H9 (cell line): ENCODE measurements around the gene RNF215. TPM values are rescaled to one million over a fixed set of nuclear protein-coding genes. Genes with fewer than 3 reads are reported as not detected.

ENCODE experiments used
- DNase-seq: peaks from one replicate; pipeline ENCODE4 v3.0.0-alpha.2; 2017
- H2AFZ ChIP-seq: one replicate; pipeline ENCODE4 v1.6.1; 2013; ENCODE audit warnings: mild to moderate bottlenecking, low read length, control low read depth, moderate library complexity
- H2AK5ac ChIP-seq: 2 replicates; pipeline ENCODE4 v1.6.1; 2013; ENCODE audit warnings: low read length, control low read depth, mixed read lengths; ENCODE audit not compliant: insufficient read length
- H2BK120ac ChIP-seq: one replicate; pipeline ENCODE4 v1.6.1; 2013; ENCODE audit warnings: low read depth, mild to moderate bottlenecking, low read length, control low read depth, inconsistent platforms; ENCODE audit not compliant: poor library complexity, severe bottlenecking
- H2BK12ac ChIP-seq: 2 replicates; pipeline ENCODE4 v1.6.1; 2013; ENCODE audit warnings: low read length, control low read depth, mixed read lengths, low read depth; ENCODE audit not compliant: insufficient read length
- H2BK15ac ChIP-seq: 2 replicates; pipeline ENCODE4 v1.6.1; 2013; ENCODE audit warnings: low read depth, low read length, control low read depth
- H2BK20ac ChIP-seq: one replicate; pipeline ENCODE4 v1.6.1; 2013; ENCODE audit warnings: low read depth, mild to moderate bottlenecking, low read length, control low read depth, inconsistent platforms; ENCODE audit not compliant: poor library complexity, severe bottlenecking
- H2BK5ac ChIP-seq: 2 replicates; pipeline ENCODE4 v1.6.1; 2013; ENCODE audit warnings: low read length, control low read depth, mixed read lengths; ENCODE audit not compliant: insufficient read length
- H3K14ac ChIP-seq: 2 replicates; pipeline ENCODE4 v1.6.1; 2013; ENCODE audit warnings: low read length, control low read depth; ENCODE audit not compliant: insufficient read depth
- H3K18ac ChIP-seq: 2 replicates; pipeline ENCODE4 v1.6.1; 2013; ENCODE audit warnings: low read depth, mild to moderate bottlenecking, mixed read lengths, low read length, control low read depth; ENCODE audit not compliant: insufficient read length
- H3K23ac ChIP-seq: 2 replicates; pipeline ENCODE4 v1.6.1; 2013; ENCODE audit warnings: low read length, control low read depth, mixed read lengths, low read depth; ENCODE audit not compliant: insufficient read length
- H3K23me2 ChIP-seq: 2 replicates; pipeline ENCODE4 v1.6.1; 2013; ENCODE audit warnings: low read depth, mild to moderate bottlenecking, mixed read lengths, low read length, control low read depth; ENCODE audit not compliant: insufficient read length, poor library complexity, severe bottlenecking
- H3K27ac ChIP-seq: 2 replicates; pipeline ENCODE4 v1.5.1; 2013; ENCODE audit warnings: low read length, control low read depth, mixed read lengths, low read depth; ENCODE audit not compliant: insufficient read length
- H3K27me3 ChIP-seq: 2 replicates; pipeline ENCODE4 v1.6.1; 2013; ENCODE audit warnings: low read length, control low read depth, inconsistent platforms; ENCODE audit not compliant: insufficient read depth
- H3K4ac ChIP-seq: 2 replicates; pipeline ENCODE4 v1.6.1; 2013; ENCODE audit warnings: low read depth, mild to moderate bottlenecking, control low read depth, inconsistent platforms, low read length, moderate library complexity
- H3K4me1 ChIP-seq: 2 replicates; pipeline ENCODE4 v1.6.1; 2013; ENCODE audit warnings: low read length, control low read depth, inconsistent platforms; ENCODE audit not compliant: insufficient read depth
- H3K4me2 ChIP-seq: 2 replicates; pipeline ENCODE4 v1.6.1; 2013; ENCODE audit warnings: low read length, control low read depth, mixed read lengths; ENCODE audit not compliant: insufficient read length, insufficient read depth
- H3K56ac ChIP-seq: 2 replicates; pipeline ENCODE4 v1.6.1; 2013; ENCODE audit warnings: low read depth, mild to moderate bottlenecking, mixed read lengths, low read length, control low read depth; ENCODE audit not compliant: insufficient read length
- H3K79me1 ChIP-seq: 2 replicates; pipeline ENCODE4 v1.6.1; 2013; ENCODE audit warnings: low read depth, mild to moderate bottlenecking, moderate library complexity, low read length, control low read depth, inconsistent platforms; ENCODE audit not compliant: insufficient read depth, poor library complexity, severe bottlenecking
- H3K79me2 ChIP-seq: 2 replicates; pipeline ENCODE4 v1.6.1; 2013; ENCODE audit warnings: low read length, control low read depth, inconsistent platforms; ENCODE audit not compliant: insufficient read depth
- H3K9ac ChIP-seq: 2 replicates; pipeline ENCODE4 v1.6.1; 2013; ENCODE audit warnings: low read length, control low read depth, mixed read lengths; ENCODE audit not compliant: insufficient read length; ENCODE audit errors: extremely low read depth
- H3K9me3 ChIP-seq: one replicate; pipeline ENCODE4 v1.6.1; 2013; ENCODE audit warnings: low read depth, low read length, inconsistent platforms; ENCODE audit not compliant: control insufficient read depth
- H3T11ph ChIP-seq: one replicate; pipeline ENCODE4 v1.6.1; 2013; ENCODE audit warnings: mild to moderate bottlenecking, low read length, control low read depth, inconsistent platforms
- H4K20me1 ChIP-seq: one replicate; pipeline ENCODE4 v1.6.1; 2013; ENCODE audit not compliant: control insufficient read depth, insufficient read length, insufficient read depth
- H4K5ac ChIP-seq: 2 replicates; pipeline ENCODE4 v1.6.1; 2013; ENCODE audit warnings: low read depth, mild to moderate bottlenecking, mixed read lengths, low read length, control low read depth; ENCODE audit not compliant: insufficient read length
- H4K8ac ChIP-seq: replicated peaks from 2 replicates; pipeline ENCODE4 v1.6.1; 2013; ENCODE audit warnings: low read length, control low read depth, mixed read lengths, low read depth; ENCODE audit not compliant: insufficient read length
- H4K91ac ChIP-seq: 2 replicates; pipeline ENCODE4 v1.6.1; 2013; ENCODE audit warnings: low read depth, mild to moderate bottlenecking, moderate library complexity, mixed read lengths, low read length, control low read depth; ENCODE audit not compliant: insufficient read length
- H3K27ac Mint-ChIP-seq, 3 experiments: 2 replicates in 2 of 3; 3 replicates in 1 of 3; pipeline ENCODE4 v1.8.0; 2020 to 2021; ENCODE audit warnings: mixed read lengths in 3 of 3, mild to moderate bottlenecking in 1 of 3, moderate library complexity in 1 of 3
- H3K27me3 Mint-ChIP-seq: 2 replicates; pipeline ENCODE4 v1.8.0; 2021; ENCODE audit warnings: low read depth, mild to moderate bottlenecking, moderate library complexity, mixed read lengths
- H3K36me3 Mint-ChIP-seq, 3 experiments: 2 replicates in 2 of 3; 3 replicates in 1 of 3; pipeline ENCODE4 v1.8.0; 2020 to 2021; ENCODE audit warnings: low read depth in 3 of 3, mixed read lengths in 3 of 3; ENCODE audit not compliant: insufficient read depth in 1 of 3
- H3K4me1 Mint-ChIP-seq, 2 experiments: 2 replicates each; pipeline ENCODE4 v1.8.0; 2020; ENCODE audit warnings: mixed read lengths in 2 of 2
- H3K4me3 Mint-ChIP-seq, 2 experiments: 2 replicates in 1 of 2; 3 replicates in 1 of 2; pipeline ENCODE4 v1.8.0; 2020 to 2021; ENCODE audit warnings: mild to moderate bottlenecking in 2 of 2, mixed read lengths in 2 of 2, moderate library complexity in 1 of 2
- H3K9me3 Mint-ChIP-seq, 2 experiments: 2 replicates in 1 of 2; 3 replicates in 1 of 2; pipeline ENCODE4 v1.8.0; 2020; ENCODE audit warnings: mild to moderate bottlenecking in 2 of 2, mixed read lengths in 2 of 2, moderate library complexity in 1 of 2
- CTCF ChIP-seq: fragments of 200-600 bp; sonication (generic); conservative IDR thresholded peaks from 3 replicates; pipeline ENCODE4 v1.8.0; 2021; ENCODE audit warnings: antibody characterized with exemption, mild to moderate bottlenecking
- WGBS: extraction: QIAGEN DNeasy Blood & Tissue Kit; methylation state at CpG from one replicate; pipeline ENCODE4 v1.1.7; 2013; ENCODE audit warnings: missing lambda C conversion rate, low lambda C conversion rate, mixed read lengths; ENCODE audit not compliant: insufficient read length; ENCODE audit errors: extremely low coverage; 5-methylcytosine and 5-hydroxymethylcytosine counted together
- total RNA-seq: library from RNA; stranded (reverse); gene quantifications from 2 replicates; pipeline ENCODE4 v1.2.1, GENCODE V29; 2021

RNF215 gene
- total RNA-seq, 1 experiment from 2014 or later, result 24.5 TPM

- Mint-ChIP-seq H3K27me3 (no peaks in the 10 kb centered on the region), H3K4me3 (peak overlapping the region in 1 of 2 experiments; percentile 96; a peak in 1 of 5 replicates), H3K27ac (peak overlapping the region in 2 of 3 experiments; percentile 14 to 17; a peak in 2 of 7 replicates), H3K9me3 (no peaks in the 10 kb centered on the region), H3K36me3 (peaks cover 23 to 45% (median 43%) of the 10 kb centered on the region in 3 experiments), H3K4me1 (peaks cover 14 to 18% of the 10 kb centered on the region in 2 experiments)
- Histone ChIP-seq H3K23ac (no peak overlapping the region), H2AK5ac (no peak overlapping the region), H3K23me2 (peaks cover 3% of the 10 kb centered on the region), H3K79me1 (peaks cover 10% of the 10 kb centered on the region), H3K79me2 (peaks cover 18% of the 10 kb centered on the region), H3T11ph (no peak overlapping the region), H3K14ac (no peak overlapping the region), H3K18ac (no peak overlapping the region), H2BK120ac (no peak overlapping the region), H3K9ac (no peak overlapping the region), H3K4ac (no peak overlapping the region), H4K5ac (no peak overlapping the region), H3K4me1 (no peaks in the 10 kb centered on the region; the same call in 1 of the 2 replicates), H3K9me3 (no peaks in the 10 kb centered on the region), H3K27me3 (no peaks in the 10 kb centered on the region), H2AFZ (no peak overlapping the region), H3K27ac (no peak overlapping the region), H4K91ac (no peak overlapping the region), H3K56ac (no peak overlapping the region), H2BK5ac (no peak overlapping the region), H4K20me1 (no peaks in the 10 kb centered on the region), H2BK20ac (no peak overlapping the region), H3K4me2 (no peak overlapping the region), H2BK12ac (no peak overlapping the region), H2BK15ac (no peak overlapping the region), H4K8ac (no peak overlapping the region)
- TF ChIP-seq CTCF, result no peak
- no peak for DNase-seq
- no CpG with 5 or more reads among the region's 5 CpGs for WGBS
These were observed 32.6 kb downstream of the RNF215 start for GRCh38 chr22:30354644-30355043.
